Upper lobe of left lung (tissue), 6 donors: Measurements from ENCODE around the gene ZIC1. TPM values are rescaled to one million over a fixed set of nuclear protein-coding genes. Genes with fewer than 3 reads are reported as not detected.

Experiments used
- ATAC-seq, 2 donors: fragments of 200-7000 bp; cut with Tn5 transposase; one replicate each; pipeline ENCODE4 v1.9.1; 2022; ENCODE audit warnings: mild to moderate bottlenecking in 2 of 2, moderate library complexity in 2 of 2; ENCODE audit not compliant: low FRiP score in 2 of 2
- DNase-seq, 2 donors: peaks; one replicate each; pipeline ENCODE4 v3.0.0-alpha.2; 2019 to 2020
- H3K27ac ChIP-seq, 4 donors: fragments of 200-600 bp; sonication (generic); one replicate each; pipeline ENCODE4 v1.5.1; 2016 to 2019
- H3K27me3 ChIP-seq, 4 donors: fragments of 200-600 bp; sonication (generic); one replicate each; pipeline ENCODE4 v1.5.1; 2017 to 2019
- H3K36me3 ChIP-seq, 4 donors: fragments of 200-600 bp; sonication (generic); one replicate each; pipeline ENCODE4 v1.5.1; 2016 to 2019
- H3K4me1 ChIP-seq, 4 donors: fragments of 200-600 bp; sonication (generic); one replicate each; pipeline ENCODE4 v1.5.1; 2018 to 2019
- H3K4me3 ChIP-seq, 4 donors: fragments of 200-600 bp; sonication (generic); one replicate each; pipeline ENCODE4 v1.5.1; 2017 to 2019; ENCODE audit warnings: mild to moderate bottlenecking in 2 of 4, moderate library complexity in 1 of 4
- H3K9me3 ChIP-seq, 4 donors: fragments of 200-600 bp; sonication (generic); one replicate each; pipeline ENCODE4 v1.5.1; 2018 to 2019
- EP300 ChIP-seq, 4 donors: sonication (generic); formaldehyde crosslinking; IDR thresholded peaks; one replicate each; pipeline ENCODE4 v1.5.1; 2017; ENCODE audit warnings: antibody characterized with exemption in 4 of 4, control low read depth in 2 of 4
- POLR2A ChIP-seq, 4 donors: fragments of 450-650 bp; IDR thresholded peaks; one replicate each; pipeline ENCODE4 v1.5.1; 2016 to 2017; ENCODE audit warnings: antibody characterized with exemption in 4 of 4, mild to moderate bottlenecking in 2 of 4
- POLR2AphosphoS5 ChIP-seq, 2 donors: sonication (generic); formaldehyde crosslinking; IDR thresholded peaks; one replicate each; pipeline ENCODE4 v1.5.1; 2017; ENCODE audit warnings: antibody characterized with exemption in 2 of 2
- WGBS, 2 donors: methylation state at CpG; one replicate each; pipeline ENCODE4 v1.1.5; 2017 to 2018; 5-methylcytosine and 5-hydroxymethylcytosine counted together
- total RNA-seq, 6 donors: library from RNA; depleted of rRNA in 4 of 6; stranded (reverse); fragments of >200 nt in 4 of 6; gene quantifications; one replicate each; pipeline versions ENCODE4 v1.1.0 to v1.2.1, GENCODE V29; 2016 to 2021
- TF ChIP-seq, protein P1 (sequence below), 6 experiments: fragments of 450-650 bp in 4 of 6; fragments of 200-600 bp in 2 of 6; sonication (generic) in 2 of 6; IDR thresholded peaks; one replicate each; pipeline ENCODE4 v1.5.1; 2016 to 2019; ENCODE audit warnings: antibody characterized with exemption in 6 of 6
- donor health status: DM: no; HTN: no; CAD: no; lungs with moderate emphysema.
- donor health status: DM: no; HTN: yes; CAD: no; lungs with severe emphysema.

Gene ZIC1
- total RNA-seq, 6 donors from 2014 or later = not detected

DNA sequence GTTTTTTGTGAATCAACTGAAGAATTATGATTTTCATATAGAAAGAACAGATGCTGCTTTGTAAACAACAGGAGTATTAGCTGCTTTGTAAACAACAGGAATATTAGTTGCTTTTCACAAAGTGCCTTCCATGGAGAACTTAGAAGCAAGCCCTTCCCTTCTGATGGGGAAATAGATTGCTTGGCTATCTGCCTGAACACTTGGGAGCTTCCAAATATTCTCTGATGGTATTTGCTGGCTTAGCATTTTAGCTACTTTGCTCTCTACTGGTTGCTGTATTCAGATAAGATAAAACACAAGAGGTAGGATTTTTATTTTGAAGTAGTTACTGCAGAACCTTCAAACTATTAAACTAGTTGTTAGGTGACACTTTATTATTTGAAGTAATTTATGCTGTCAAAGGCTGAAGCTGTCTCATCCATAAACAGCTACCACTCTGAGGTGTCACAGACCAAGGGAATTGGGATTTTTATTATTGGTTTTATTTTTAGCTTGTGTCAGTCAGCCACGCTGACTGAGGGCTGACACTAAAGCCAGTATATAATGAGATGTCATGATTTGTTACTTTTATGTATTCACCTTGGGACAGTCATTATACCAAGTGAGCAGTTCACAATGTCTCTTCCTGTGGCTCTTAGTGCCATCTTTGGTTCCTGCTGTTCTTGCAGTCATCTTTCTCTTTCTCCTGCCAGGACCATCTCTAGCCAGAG, 50.0 kb downstream of the ZIC1 start:
- Histone ChIP-seq H3K4me3 (no peak overlapping the region), H3K27me3 (no peaks in the 10 kb centered on the region), H3K9me3 (no peaks in the 10 kb centered on the region), H3K4me1 (no peaks in the 10 kb centered on the region), H3K27ac (no peak overlapping the region), H3K36me3 (no peaks in the 10 kb centered on the region)
- no peak for TF ChIP-seq POLR2AphosphoS5 (IDR thresholded peaks at IDR 0.05)
- no peak for TF ChIP-seq POLR2A (IDR thresholded peaks at IDR 0.05)
- TF ChIP-seq EP300 (IDR thresholded peaks at IDR 0.05) = no peak
- TF ChIP-seq, protein P1, sequence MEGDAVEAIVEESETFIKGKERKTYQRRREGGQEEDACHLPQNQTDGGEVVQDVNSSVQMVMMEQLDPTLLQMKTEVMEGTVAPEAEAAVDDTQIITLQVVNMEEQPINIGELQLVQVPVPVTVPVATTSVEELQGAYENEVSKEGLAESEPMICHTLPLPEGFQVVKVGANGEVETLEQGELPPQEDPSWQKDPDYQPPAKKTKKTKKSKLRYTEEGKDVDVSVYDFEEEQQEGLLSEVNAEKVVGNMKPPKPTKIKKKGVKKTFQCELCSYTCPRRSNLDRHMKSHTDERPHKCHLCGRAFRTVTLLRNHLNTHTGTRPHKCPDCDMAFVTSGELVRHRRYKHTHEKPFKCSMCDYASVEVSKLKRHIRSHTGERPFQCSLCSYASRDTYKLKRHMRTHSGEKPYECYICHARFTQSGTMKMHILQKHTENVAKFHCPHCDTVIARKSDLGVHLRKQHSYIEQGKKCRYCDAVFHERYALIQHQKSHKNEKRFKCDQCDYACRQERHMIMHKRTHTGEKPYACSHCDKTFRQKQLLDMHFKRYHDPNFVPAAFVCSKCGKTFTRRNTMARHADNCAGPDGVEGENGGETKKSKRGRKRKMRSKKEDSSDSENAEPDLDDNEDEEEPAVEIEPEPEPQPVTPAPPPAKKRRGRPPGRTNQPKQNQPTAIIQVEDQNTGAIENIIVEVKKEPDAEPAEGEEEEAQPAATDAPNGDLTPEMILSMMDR (IDR thresholded peaks at IDR 0.05) = no peak
- WGBS, 2 donors = 64 to 71% methylated on average over 1 of the region's 1 CpG
- no peak for DNase-seq
- no peak for ATAC-seq

DNA sequence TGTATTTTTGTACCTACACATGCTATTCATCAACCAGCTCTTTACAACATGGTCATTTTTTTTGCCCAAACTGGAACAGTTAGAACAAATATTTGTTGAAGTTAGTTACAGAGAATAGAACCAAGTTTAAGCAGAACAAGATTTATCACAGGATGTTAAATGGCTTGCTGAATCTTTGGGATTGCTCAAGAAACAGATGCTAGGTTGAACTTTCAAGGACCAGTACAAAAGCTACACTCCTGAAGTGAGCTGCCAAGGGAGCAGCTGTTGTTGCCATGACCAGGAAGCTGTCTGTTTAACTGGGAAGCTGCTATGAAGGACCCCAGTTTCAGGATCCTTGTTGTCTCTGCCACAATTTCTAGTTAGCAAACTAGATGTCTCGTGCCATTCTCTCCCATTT, 53.7 kb downstream of the ZIC1 start:
- Histone ChIP-seq H3K4me3 (no peak overlapping the region), H3K27ac (no peak overlapping the region), H3K27me3 (no peaks in the 10 kb centered on the region), H3K9me3 (no peaks in the 10 kb centered on the region), H3K36me3 (no peaks in the 10 kb centered on the region), H3K4me1 (no peaks in the 10 kb centered on the region)
- TF ChIP-seq, protein P1 (IDR thresholded peaks at IDR 0.05) = no peak
- no peak for TF ChIP-seq POLR2A (IDR thresholded peaks at IDR 0.05)
- no peak for TF ChIP-seq POLR2AphosphoS5 (IDR thresholded peaks at IDR 0.05)
- TF ChIP-seq EP300 (IDR thresholded peaks at IDR 0.05) = no peak
- DNase-seq (no peak), ATAC-seq (no peak)
- WGBS, 2 donors = 53 to 70% methylated on average over 1 of the region's 1 CpG

Other genes with a start within 250 kb of the ZIC1 start
- not detected for gene ZIC4, start 2.8 kb upstream of the ZIC1 start, total RNA-seq